G401.6 (cell line): ENCODE data around the gene GALNS.
"Not testable (repeated sequence)": the region's sequence is repeated elsewhere in the genome, so short reads cannot be mapped to it uniquely, and the experiment has no call there.

Experiments
- FAIRE-seq: peaks from 2 replicates; lab custom pipeline; 2012; peaks lifted over from hg19 to GRCh38; lab: Jason Lieb, UNC

GALNS gene, protein sequence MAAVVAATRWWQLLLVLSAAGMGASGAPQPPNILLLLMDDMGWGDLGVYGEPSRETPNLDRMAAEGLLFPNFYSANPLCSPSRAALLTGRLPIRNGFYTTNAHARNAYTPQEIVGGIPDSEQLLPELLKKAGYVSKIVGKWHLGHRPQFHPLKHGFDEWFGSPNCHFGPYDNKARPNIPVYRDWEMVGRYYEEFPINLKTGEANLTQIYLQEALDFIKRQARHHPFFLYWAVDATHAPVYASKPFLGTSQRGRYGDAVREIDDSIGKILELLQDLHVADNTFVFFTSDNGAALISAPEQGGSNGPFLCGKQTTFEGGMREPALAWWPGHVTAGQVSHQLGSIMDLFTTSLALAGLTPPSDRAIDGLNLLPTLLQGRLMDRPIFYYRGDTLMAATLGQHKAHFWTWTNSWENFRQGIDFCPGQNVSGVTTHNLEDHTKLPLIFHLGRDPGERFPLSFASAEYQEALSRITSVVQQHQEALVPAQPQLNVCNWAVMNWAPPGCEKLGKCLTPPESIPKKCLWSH

GRCh38 chr16:88856828-88857727, at the start of gene GALNS, which contains the start of gene TRAPPC2L:
Gene GALNS, minus strand, starts transcription at chr16:88856947. Its CDS starts 70 bp downstream, at chr16:88856877.
Gene TRAPPC2L, plus strand, starts transcription at chr16:88857127. Its CDS starts 24 bp downstream, at chr16:88857151.
- peak; percentile 50 for FAIRE-seq

DNA sequence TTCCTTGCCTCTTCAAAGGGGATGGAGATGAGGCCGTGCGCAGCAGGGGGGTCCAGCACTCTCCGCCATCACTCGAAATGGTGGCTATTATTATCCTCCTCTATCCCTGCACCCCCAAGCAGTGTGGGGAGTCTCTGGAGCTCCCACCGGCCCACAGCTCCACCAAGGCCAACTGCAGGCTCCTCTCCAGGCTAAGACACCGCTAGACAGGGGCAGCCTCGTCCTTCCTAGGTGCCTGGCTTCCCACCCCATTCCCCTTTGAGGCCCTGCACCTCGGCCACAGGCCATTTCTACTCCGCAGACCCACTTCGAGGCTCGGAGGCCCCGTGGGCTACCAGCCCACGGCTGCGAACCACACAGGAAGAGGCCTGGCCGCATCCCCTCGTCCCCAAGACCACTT, 49.3 kb upstream of the GALNS start:
- no peak for FAIRE-seq

- FAIRE-seq = no peak
Observed at GRCh38 chr16:88905563-88905962, 48.8 kb upstream of the GALNS start.

GRCh38 chr16:88904676-88905365, 48.1 kb upstream of the GALNS start:
- FAIRE-seq = no peak

DNA sequence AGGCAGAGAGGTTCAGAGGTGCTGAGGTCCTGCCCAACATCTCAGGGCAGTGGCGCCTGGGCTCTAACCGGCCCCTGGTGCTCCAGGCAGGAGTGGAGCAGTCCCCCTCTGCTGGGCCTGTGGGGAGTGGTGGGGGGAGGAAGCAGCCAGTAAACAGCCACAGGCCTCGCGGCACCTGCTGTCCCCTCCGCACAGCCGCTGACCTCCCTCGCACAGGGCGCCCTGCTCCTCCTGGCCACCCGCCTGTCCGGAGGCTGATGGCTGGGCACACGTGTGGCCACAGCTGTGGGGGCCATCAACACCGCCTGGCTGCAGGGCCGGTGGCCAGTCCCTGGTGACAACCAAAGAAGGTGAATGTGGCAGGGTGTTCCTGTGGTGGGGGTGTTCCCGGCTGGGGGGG, 46.5 kb upstream of the GALNS start:
- FAIRE-seq = no peak

DNA sequence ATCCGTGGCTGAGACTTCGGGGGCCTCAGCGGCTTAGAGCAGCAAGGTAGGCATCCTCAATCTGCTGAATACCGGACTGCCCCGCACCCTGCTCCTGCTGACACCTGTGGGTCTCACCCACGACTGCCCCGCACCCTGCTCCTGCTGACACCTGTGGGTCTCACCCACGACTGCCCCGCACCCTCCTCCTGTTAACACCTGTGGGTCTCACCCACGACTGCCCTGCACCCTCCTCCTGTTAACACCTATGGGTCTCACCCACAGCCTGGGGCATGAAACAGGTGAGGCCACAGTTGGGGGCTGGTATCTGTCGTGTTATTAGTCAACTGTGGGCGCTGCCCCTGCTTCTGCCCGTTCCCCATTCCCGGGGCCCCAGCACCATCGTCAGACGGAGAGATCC, 46.0 kb upstream of the GALNS start:
- no peak for FAIRE-seq

DNA sequence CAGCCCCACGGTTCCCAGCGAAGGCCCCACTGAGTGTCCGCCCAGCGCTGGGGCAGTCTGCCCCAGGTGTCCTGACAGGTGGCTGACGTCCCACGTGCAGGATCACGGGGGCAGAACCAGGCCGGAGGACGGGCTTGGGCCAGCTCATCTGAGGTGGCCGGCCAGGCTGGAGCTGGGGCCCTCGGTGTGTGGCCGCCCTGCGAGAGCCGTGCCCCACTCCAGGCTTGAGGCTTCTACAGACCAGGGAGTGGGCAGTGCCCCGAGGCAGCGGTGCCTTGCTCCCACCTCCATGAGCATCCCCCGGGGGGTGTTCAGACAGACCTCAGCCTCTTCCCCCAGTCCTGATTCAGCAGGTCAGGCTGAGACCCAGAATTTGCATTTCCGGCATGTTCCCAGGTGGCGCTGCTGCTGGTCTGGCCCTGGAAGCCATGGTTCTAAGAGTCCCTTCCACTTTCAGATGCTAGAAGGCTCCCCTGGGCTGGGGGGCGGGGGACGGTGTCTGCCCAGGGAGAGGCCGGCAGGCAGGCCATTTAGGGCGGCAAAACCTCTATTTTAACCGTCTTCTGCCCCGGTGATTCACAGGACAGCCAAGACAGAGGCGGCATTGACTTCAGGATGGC, 45.1 kb upstream of the GALNS start:
- no peak for FAIRE-seq

DNA sequence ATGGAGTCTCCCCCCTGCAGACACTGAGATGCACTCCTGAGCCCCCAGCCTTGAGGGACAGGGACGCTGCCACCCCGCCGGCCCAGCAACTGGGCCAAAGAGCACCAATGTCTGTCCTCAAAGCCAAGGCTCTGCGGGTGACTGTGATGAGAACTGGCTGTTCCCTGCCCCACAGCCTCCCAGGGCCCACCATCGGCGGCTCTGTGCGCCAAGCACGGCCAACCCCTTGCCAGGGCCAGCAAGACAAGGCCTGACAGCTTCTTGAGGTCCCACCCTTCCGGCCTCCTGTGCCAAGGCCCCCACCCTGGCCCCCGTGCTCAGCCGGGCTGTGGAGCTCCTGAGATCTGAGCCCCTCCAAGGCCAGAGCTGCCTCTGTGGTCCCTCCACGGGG, 43.9 kb upstream of the GALNS start:
- no peak for FAIRE-seq

DNA sequence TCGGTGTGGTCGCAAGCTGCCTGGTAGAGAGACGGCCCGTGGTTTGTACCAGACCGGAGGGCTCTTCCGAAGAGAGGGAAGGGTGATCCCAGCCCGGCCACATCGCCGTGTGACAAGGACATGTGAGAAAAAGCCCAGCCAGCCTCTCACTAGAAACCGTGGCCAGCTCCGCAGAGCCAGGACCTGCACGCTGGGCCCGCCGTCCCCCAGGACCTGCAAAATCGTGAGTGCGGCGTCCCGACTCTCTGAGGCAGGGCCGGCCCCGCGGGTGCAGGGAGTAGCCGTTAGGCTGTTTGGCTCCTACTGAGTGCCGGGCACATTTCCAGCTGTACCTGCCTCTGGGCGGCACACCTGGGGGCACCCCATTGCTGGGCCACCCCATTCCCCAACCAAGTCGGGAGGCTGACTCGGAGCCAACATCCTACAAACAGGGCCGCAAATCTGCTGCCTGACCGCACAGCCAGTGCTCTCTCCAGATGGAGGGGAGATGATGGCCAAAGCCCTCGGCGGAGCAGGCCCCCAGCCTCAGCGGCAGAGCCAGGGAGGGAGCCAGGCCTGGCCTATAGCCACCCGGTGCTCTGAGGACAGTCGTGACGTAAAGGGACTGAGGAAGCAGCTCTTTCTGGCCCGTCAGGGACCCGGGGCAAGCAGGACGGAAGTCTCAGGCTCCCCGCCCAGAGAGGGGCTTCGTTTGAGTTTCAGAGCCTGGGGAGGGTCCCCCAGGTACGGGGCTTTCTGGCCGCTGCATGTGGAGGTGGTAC, 43.3 kb upstream of the GALNS start:
- no peak for FAIRE-seq

- no peak for FAIRE-seq
Observed at GRCh38 chr16:88897696-88898425, 41.1 kb upstream of the GALNS start.

- no peak for FAIRE-seq
Observed at GRCh38 chr16:88896238-88897070, 39.7 kb upstream of the GALNS start.

- FAIRE-seq = no peak
Observed at GRCh38 chr16:88895335-88895734, 38.6 kb upstream of the GALNS start.

GRCh38 chr16:88894681-88895300, 38.0 kb upstream of the GALNS start:
- FAIRE-seq = no peak

GRCh38 chr16:88894266-88894665, 37.5 kb upstream of the GALNS start:
- FAIRE-seq = not testable (repeated sequence)

GRCh38 chr16:88893127-88893968, 36.6 kb upstream of the GALNS start:
- no peak for FAIRE-seq

GRCh38 chr16:88892065-88892464, 35.3 kb upstream of the GALNS start:
- no peak for FAIRE-seq

DNA sequence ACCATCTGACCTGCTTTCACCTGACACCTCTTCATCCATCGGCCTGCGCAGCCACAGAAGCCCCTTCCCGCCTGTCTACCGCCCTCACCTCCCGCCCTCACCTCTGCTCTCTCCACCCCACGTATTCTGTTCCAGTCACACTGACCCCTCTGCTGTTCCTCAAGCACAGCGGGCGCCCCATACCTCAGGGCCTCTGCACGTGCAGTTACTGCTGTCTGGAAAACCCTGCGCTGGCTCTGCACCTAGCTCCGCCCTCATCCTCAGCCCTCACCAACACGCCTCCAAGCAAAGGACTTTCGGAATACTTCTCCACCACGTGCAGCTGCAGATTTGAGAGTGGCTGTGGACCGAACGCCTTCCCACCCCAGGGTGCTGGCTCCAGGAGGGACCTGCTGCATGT, 34.3 kb upstream of the GALNS start:
- no peak for FAIRE-seq
